ENCODE results near the gene ZW10. TPM values are rescaled to one million over a fixed set of nuclear protein-coding genes. Genes with fewer than 3 reads are reported as not detected.

The ZW10 gene
- total RNA-seq, 1 experiment from 2014 or later = 19.3 TPM

DNA sequence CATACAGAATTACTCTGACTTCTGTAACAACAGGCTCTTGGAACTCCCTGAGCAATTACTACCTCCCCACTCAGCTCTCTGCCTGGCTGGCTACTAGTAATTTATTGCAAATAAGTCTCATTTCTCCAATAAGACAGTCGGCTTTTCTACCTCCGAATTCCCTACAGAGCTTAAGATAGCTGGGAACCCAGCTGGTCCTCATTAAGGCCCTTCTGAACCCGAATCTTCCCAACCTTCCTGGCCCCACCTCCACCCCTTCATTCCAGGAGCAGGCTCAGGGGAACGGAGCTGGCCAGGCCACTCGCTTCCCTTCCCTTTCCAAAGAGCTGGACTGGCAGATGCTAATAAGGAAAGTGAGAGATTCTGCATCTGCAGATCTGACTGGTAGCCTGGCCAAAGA, 89.0 kb downstream of the ZW10 start:
- CTCF ChIA-PET = no interaction called here
- intact Hi-C loops (cut with micrococcal nuclease; ENCODE audit: unreplicated experiment) = no loop called here
- Histone ChIP-seq H3K27ac (no peak overlapping the region), H3K9me2 (ENCODE audit: insufficient read depth) (no peaks in the 10 kb centered on the region), H3K4me1 (replicated peaks; ENCODE audit: insufficient read depth) (no peaks in the 10 kb centered on the region), H3K9me3 (ENCODE audit: insufficient read depth, low read depth) (no peaks in the 10 kb centered on the region), H3F3A (ENCODE audit: insufficient read depth, low read depth) (no peaks in the 10 kb centered on the region), H2AFZ (no peak overlapping the region), H3K4me3 (no peak overlapping the region), H3K79me2 (ENCODE audit: low read depth) (no peaks in the 10 kb centered on the region), H3K27me3 (ENCODE audit: insufficient read depth, low read depth) (peaks cover 44% of the 10 kb centered on the region), H3K4me2 (no peak overlapping the region), H3K36me3 (ENCODE audit: low read depth) (no peaks in the 10 kb centered on the region), H4K20me1 (ENCODE audit: insufficient read depth) (no peaks in the 10 kb centered on the region)
- DNase-seq = no peak
- POLR2A ChIA-PET (ENCODE audit: unreplicated experiment) = no interaction called here
- TF ChIP-seq EZH2 (IDR thresholded peaks at IDR 0.05; ENCODE audit: low read depth) = no peak
- TF ChIP-seq, protein P1, sequence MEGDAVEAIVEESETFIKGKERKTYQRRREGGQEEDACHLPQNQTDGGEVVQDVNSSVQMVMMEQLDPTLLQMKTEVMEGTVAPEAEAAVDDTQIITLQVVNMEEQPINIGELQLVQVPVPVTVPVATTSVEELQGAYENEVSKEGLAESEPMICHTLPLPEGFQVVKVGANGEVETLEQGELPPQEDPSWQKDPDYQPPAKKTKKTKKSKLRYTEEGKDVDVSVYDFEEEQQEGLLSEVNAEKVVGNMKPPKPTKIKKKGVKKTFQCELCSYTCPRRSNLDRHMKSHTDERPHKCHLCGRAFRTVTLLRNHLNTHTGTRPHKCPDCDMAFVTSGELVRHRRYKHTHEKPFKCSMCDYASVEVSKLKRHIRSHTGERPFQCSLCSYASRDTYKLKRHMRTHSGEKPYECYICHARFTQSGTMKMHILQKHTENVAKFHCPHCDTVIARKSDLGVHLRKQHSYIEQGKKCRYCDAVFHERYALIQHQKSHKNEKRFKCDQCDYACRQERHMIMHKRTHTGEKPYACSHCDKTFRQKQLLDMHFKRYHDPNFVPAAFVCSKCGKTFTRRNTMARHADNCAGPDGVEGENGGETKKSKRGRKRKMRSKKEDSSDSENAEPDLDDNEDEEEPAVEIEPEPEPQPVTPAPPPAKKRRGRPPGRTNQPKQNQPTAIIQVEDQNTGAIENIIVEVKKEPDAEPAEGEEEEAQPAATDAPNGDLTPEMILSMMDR (conservative IDR thresholded peaks at IDR 0.05) = no peak
- BruUV-seq (replicated peaks) = no TSS peak

DNA sequence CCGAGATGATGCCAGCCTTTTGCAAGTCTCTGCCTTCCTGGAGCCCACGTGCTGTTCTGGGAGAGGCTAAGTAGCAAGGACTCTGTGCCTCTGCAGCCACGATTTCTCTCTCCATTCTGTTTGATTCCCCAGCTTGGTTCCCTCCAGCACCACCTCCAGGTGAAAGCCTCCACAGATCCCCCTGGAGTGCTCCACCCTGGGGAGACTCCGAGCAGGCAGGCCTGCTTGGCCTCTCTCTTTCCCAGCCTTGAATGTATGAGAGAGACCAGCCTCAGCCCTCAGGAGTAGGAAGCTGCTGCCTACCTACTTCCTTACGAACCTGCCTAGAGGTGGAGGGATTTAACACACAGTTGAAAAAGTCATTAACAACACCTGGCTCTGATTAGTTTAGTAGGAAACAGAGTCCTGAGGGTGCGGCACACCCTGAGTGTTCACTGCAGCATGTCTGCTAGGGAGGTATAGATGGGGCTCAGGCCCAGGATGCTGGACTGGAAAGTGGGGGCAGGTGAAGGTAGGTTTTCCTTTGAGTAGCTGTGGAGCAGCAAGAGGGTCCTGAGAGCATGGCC, 89.9 kb downstream of the ZW10 start:
- POLR2A ChIA-PET (ENCODE audit: unreplicated experiment) = no interaction called here
- Histone ChIP-seq H3K4me2 (no peak overlapping the region), H3K27ac (no peak overlapping the region), H3K79me2 (ENCODE audit: low read depth) (no peaks in the 10 kb centered on the region), H3K4me1 (replicated peaks; ENCODE audit: insufficient read depth) (no peaks in the 10 kb centered on the region), H3K36me3 (ENCODE audit: low read depth) (no peaks in the 10 kb centered on the region), H2AFZ (no peak overlapping the region), H3K4me3 (no peak overlapping the region), H3K9me2 (ENCODE audit: insufficient read depth) (no peaks in the 10 kb centered on the region), H3K9me3 (ENCODE audit: insufficient read depth, low read depth) (no peaks in the 10 kb centered on the region), H4K20me1 (ENCODE audit: insufficient read depth) (no peaks in the 10 kb centered on the region), H3K27me3 (ENCODE audit: insufficient read depth, low read depth) (peaks cover 52% of the 10 kb centered on the region), H3F3A (ENCODE audit: insufficient read depth, low read depth) (no peaks in the 10 kb centered on the region)
- CTCF ChIA-PET = no interaction called here
- TF ChIP-seq, protein P1 (conservative IDR thresholded peaks at IDR 0.05) = no peak
- TF ChIP-seq EZH2 (IDR thresholded peaks at IDR 0.05; ENCODE audit: low read depth) = no peak
- BruUV-seq (replicated peaks) = no TSS peak
- intact Hi-C loops (cut with micrococcal nuclease; ENCODE audit: unreplicated experiment) = no loop called here
- DNase-seq = no peak

Other genes with a start within 250 kb of the ZW10 start
- 0.33 and 0.83 TPM in 2 replicates for gene TMPRSS5, start 67.4 kb downstream of the ZW10 start, total RNA-seq (2021)
- not detected in 2 replicates for gene CLDN25, start 6.1 kb upstream of the ZW10 start, total RNA-seq (2021)
- 36.6 and 38.1 TPM in 2 replicates for gene USP28, start 101.9 kb upstream of the ZW10 start, total RNA-seq (2021)
- gene HTR3B, start 131.1 kb upstream of the ZW10 start, total RNA-seq (2021) = not detected in 2 replicates
- gene HTR3A, start 201.4 kb upstream of the ZW10 start, total RNA-seq (2021) = not detected in 2 replicates

Measured in PC-9 (cell line).